GM23248 (cell line): ENCODE measurements around the gene ARPC5.

Experiments
- EZH2 ChIP-seq: fragments of 200-600 bp; sonication (generic); IDR thresholded peaks from 2 replicates; pipeline ENCODE4 v1.6.1; 2018; ENCODE audit warnings: antibody characterized with exemption, mild to moderate bottlenecking; ENCODE audit not compliant: insufficient read depth, poor library complexity, severe bottlenecking
- EZH2phosphoT487 ChIP-seq: fragments of 200-600 bp; sonication (generic); IDR thresholded peaks from 2 replicates; pipeline ENCODE4 v1.6.1; 2018; ENCODE audit warnings: antibody characterized with exemption, moderate library complexity, mild to moderate bottlenecking, low read depth; ENCODE audit not compliant: insufficient read depth

DNA sequence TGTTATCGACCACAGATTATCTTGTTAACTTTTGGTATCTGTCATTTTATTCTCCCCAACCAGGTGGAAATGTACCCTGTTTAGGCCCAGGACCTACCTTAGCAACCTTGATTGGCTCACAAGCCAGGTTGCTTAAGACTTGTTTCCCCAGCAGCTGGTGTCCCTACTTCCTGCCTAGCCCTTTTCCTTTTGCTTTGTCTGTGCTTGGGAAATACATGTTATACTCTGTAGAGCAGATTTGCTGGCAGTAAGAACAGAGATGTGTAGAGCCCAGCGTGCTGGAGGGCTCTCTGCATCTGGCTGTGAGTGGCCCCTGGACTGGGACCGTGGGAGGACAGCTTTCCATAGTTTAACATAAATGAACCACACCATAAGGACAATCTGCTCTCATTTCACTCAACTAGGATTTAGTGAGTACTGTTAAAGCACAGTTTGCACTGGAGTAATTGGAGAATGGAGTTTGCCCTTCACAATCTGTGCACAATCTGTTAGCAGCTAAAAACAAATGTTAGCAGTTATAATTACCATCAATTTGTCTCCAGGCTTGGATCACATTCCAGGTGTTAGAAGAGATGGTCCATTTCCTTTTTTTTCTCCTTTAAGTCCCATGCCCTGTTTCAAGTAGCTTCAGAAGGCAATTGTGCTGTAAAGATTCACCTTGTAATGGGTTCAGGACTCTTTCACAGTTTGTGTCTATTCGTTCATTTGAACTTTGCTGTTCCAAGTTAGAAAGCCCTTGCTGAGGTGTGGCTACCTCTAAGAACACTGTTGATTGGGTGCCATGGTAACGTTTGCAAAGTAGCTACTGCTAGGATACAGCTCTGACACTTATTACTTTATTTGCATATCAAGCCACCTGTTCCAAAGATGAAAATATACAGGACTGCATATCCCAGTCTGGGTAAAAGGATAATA, 17.2 kb upstream of the ARPC5 start, which contains the start of gene APOBEC4:
- TF ChIP-seq EZH2 (no peak), EZH2phosphoT487 (no peak)
